Activated CD4-positive, alpha-beta T cell treated with anti-CD3 and anti-CD28 coated beads, Interleukin-2, amount 50 U/mL, for 48 hours (primary cell): Measurements from ENCODE around the gene MAST2.
"Not testable (repeated sequence)": the region's sequence is repeated elsewhere in the genome, so short reads cannot be mapped to it uniquely, and the experiment has no call there.

Experiments
- DNase-seq, 2 experiments: peaks; one replicate each; pipeline ENCODE4 v3.0.0-alpha.2; 2020

Gene MAST2

GRCh38 chr1:46034601-46035516 lies 231.4 kb downstream of the MAST2 start:
- no peak for DNase-seq

GRCh38 chr1:46036894-46037839 lies 233.8 kb downstream of the MAST2 start:
- DNase-seq, result peak; percentile 86 to 87

GRCh38 chr1:46039571-46040052 lies 236.2 kb downstream of the MAST2 start:
- DNase-seq, result no peak

- no peak for DNase-seq
Observed at GRCh38 chr1:46041551-46041950, 238.1 kb downstream of the MAST2 start.

GRCh38 chr1:46041974-46042373 lies 238.6 kb downstream of the MAST2 start:
- no peak for DNase-seq

GRCh38 chr1:46043458-46044017 lies 240.1 kb downstream of the MAST2 start:
- no peak for DNase-seq

- no peak for DNase-seq
Observed at GRCh38 chr1:46044116-46044515, 240.7 kb downstream of the MAST2 start.

GRCh38 chr1:46053734-46054133 lies 250.3 kb downstream of the MAST2 start:
- no peak for DNase-seq

- DNase-seq, result no peak
Observed at GRCh38 chr1:46056325-46056724, 252.9 kb downstream of the MAST2 start.

- not testable (repeated sequence) for DNase-seq
Observed at GRCh38 chr1:46057215-46057614, 253.8 kb downstream of the MAST2 start.

- DNase-seq, result no peak
Observed at GRCh38 chr1:46057781-46058180, 254.4 kb downstream of the MAST2 start.

- DNase-seq, result no peak
Observed at GRCh38 chr1:46058936-46059335, 255.5 kb downstream of the MAST2 start.

GRCh38 chr1:46061146-46061545 lies 257.7 kb downstream of the MAST2 start:
- DNase-seq, result no peak

- peak; percentile 48 to 60 for DNase-seq
Observed at GRCh38 chr1:46062651-46063319, 259.4 kb downstream of the MAST2 start.

GRCh38 chr1:46064708-46065107 lies 261.3 kb downstream of the MAST2 start:
- DNase-seq, result no peak

- no peak for DNase-seq
Observed at GRCh38 chr1:46065405-46065804, 262.0 kb downstream of the MAST2 start.

- DNase-seq, result no peak
Observed at GRCh38 chr1:46067652-46068051, 264.2 kb downstream of the MAST2 start.

GRCh38 chr1:46068525-46068924 lies 265.1 kb downstream of the MAST2 start:
- no peak for DNase-seq

- no peak for DNase-seq
Observed at GRCh38 chr1:46070164-46070814, 266.9 kb downstream of the MAST2 start.

- DNase-seq, result no peak
Observed at GRCh38 chr1:46072975-46073374, 269.6 kb downstream of the MAST2 start.

GRCh38 chr1:46076343-46076742 lies 272.9 kb downstream of the MAST2 start:
- DNase-seq, result no peak

GRCh38 chr1:46077644-46078043 lies 274.2 kb downstream of the MAST2 start:
- DNase-seq, result no peak
